HCT116 (cell line): ENCODE data around the gene CACNB2.
"Not testable (repeated sequence)": the region's sequence is repeated elsewhere in the genome, so short reads cannot be mapped to it uniquely, and the experiment has no call there.

ENCODE experiments used
- CTCF ChIP-seq, 3 experiments: fragments of 200-600 bp in 1 of 3; sonication (generic) in 1 of 3; IDR thresholded peaks in 2 of 3; conservative IDR thresholded peaks in 1 of 3; 2 replicates each; pipeline ENCODE4 v1.5.1; 2012 to 2017; ENCODE audit warnings: low read depth in 2 of 3, low read length in 2 of 3, antibody characterized with exemption in 1 of 3, borderline replicate concordance in 1 of 3, control low read depth in 1 of 3, mild to moderate bottlenecking in 1 of 3, mixed read lengths in 1 of 3, mixed run types in 1 of 3, moderate library complexity in 1 of 3; ENCODE audit not compliant: insufficient read depth in 1 of 3
- EZH2 ChIP-seq: fragments of 200-600 bp; sonication (generic); IDR thresholded peaks from 2 replicates; pipeline ENCODE4 v1.6.1; 2017; ENCODE audit warnings: antibody characterized with exemption, mixed run types
- POLR2A ChIP-seq: IDR thresholded peaks from 2 replicates; pipeline ENCODE4 v1.7.0; 2011; ENCODE audit warnings: borderline replicate concordance; ENCODE audit not compliant: insufficient read depth, insufficient read length; ENCODE audit errors: extremely low read depth
- POLR2AphosphoS5 ChIP-seq: IDR thresholded peaks from 2 replicates; pipeline ENCODE4 v1.6.1; 2011; ENCODE audit warnings: mild to moderate bottlenecking, low read depth, low read length, moderate library complexity
- SP1 ChIP-seq: IDR thresholded peaks from 2 replicates; pipeline ENCODE4 v1.6.1; 2012; ENCODE audit warnings: low read depth

GRCh38 chr10:18156797-18157196 lies 16.6 kb downstream of the CACNB2 start:
- TF ChIP-seq CTCF (IDR thresholded peaks at IDR 0.05 in 2 of 3, conservative IDR thresholded peaks at IDR 0.05 in 1 of 3; ENCODE audit: borderline replicate concordance in 1 of 3, insufficient read depth in 1 of 3, low read depth in 2 of 3, low read length in 2 of 3); POLR2AphosphoS5; POLR2A; EZH2; SP1: not testable (repeated sequence)
